RWPE2 (cell line): Measurements from ENCODE around the gene ACR.

ENCODE experiments used
- ATAC-seq: fragments of 200-7000 bp; cut with Tn5 transposase; 3 replicates; pipeline ENCODE4 v1.9.1; 2021; ENCODE audit warnings: low read depth
- DNase-seq: peaks from one replicate; pipeline ENCODE4 v3.0.0-alpha.2; 2020; ENCODE audit warnings: low spot score
- H3K27ac ChIP-seq: fragments of 450-650 bp; 2 replicates; pipeline ENCODE4 v1.5.1; 2017; ENCODE audit warnings: mild to moderate bottlenecking; ENCODE audit not compliant: poor library complexity, severe bottlenecking
- H3K27me3 ChIP-seq: fragments of 250-450 bp; sonication (Bioruptor Pico); 2 replicates; pipeline ENCODE4 v1.5.1; 2021; ENCODE audit warnings: mild to moderate bottlenecking, moderate library complexity; ENCODE audit not compliant: insufficient read depth, poor library complexity, severe bottlenecking
- H3K36me3 ChIP-seq: fragments of 250-450 bp; sonication (Bioruptor Pico); 2 replicates; pipeline ENCODE4 v1.5.1; 2020; ENCODE audit warnings: low read depth, mild to moderate bottlenecking, moderate library complexity
- H3K4me1 ChIP-seq: fragments of 250-450 bp; sonication (Bioruptor Pico); 2 replicates; pipeline ENCODE4 v1.5.1; 2021; ENCODE audit warnings: mild to moderate bottlenecking, moderate library complexity; ENCODE audit not compliant: insufficient read depth, poor library complexity, severe bottlenecking
- H3K4me3 ChIP-seq: fragments of 250-450 bp; sonication (Bioruptor Pico); 2 replicates; pipeline ENCODE4 v1.5.1; 2021; ENCODE audit warnings: mild to moderate bottlenecking, moderate library complexity; ENCODE audit not compliant: severe bottlenecking
- H3K9me3 ChIP-seq: fragments of 250-450 bp; sonication (Bioruptor Pico); 2 replicates; pipeline ENCODE4 v1.5.1; 2021; ENCODE audit warnings: mild to moderate bottlenecking, moderate library complexity; ENCODE audit not compliant: severe bottlenecking
- TF ChIP-seq, protein P1 (sequence below): fragments of 450-650 bp; IDR thresholded peaks from one replicate; pipeline ENCODE4 v1.5.1; 2017; ENCODE audit warnings: mild to moderate bottlenecking, moderate library complexity; ENCODE audit not compliant: poor library complexity, severe bottlenecking

The ACR gene

DNA sequence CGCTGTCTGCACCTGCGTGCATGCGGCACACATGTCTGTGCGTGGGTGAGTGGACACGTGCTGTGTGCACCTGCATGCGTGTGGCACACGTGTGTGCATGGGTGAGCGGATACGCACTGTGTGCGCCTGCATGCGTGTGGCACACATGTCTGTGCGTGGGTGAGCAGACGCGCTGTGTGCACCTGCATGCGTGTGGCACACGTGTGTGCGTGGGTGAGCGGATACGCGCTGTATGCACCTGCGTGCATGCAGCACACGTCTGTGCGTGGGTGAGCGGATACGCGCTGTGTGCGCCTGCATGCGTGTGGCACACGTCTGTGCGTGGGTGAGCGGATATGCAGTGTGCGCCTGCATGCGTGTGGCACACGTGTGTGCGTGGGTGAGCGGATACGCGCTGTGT is 27.1 kb upstream of the ACR start:
- Histone ChIP-seq H3K4me3 (no peak overlapping the region), H3K27me3 (no peaks in the 10 kb centered on the region), H3K36me3 (no peaks in the 10 kb centered on the region), H3K9me3 (no peaks in the 10 kb centered on the region), H3K27ac (no peak overlapping the region), H3K4me1 (no peaks in the 10 kb centered on the region)
- DNase-seq (peak; percentile 22), ATAC-seq (no peak)
- TF ChIP-seq, protein P1, sequence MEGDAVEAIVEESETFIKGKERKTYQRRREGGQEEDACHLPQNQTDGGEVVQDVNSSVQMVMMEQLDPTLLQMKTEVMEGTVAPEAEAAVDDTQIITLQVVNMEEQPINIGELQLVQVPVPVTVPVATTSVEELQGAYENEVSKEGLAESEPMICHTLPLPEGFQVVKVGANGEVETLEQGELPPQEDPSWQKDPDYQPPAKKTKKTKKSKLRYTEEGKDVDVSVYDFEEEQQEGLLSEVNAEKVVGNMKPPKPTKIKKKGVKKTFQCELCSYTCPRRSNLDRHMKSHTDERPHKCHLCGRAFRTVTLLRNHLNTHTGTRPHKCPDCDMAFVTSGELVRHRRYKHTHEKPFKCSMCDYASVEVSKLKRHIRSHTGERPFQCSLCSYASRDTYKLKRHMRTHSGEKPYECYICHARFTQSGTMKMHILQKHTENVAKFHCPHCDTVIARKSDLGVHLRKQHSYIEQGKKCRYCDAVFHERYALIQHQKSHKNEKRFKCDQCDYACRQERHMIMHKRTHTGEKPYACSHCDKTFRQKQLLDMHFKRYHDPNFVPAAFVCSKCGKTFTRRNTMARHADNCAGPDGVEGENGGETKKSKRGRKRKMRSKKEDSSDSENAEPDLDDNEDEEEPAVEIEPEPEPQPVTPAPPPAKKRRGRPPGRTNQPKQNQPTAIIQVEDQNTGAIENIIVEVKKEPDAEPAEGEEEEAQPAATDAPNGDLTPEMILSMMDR, result no peak

GRCh38 chr22:50711446-50712340 is 26.3 kb upstream of the ACR start:
- Histone ChIP-seq H3K27me3 (no peaks in the 10 kb centered on the region), H3K4me1 (no peaks in the 10 kb centered on the region), H3K9me3 (no peaks in the 10 kb centered on the region), H3K36me3 (no peaks in the 10 kb centered on the region), H3K27ac (no peak overlapping the region), H3K4me3 (no peak overlapping the region)
- ATAC-seq (no peak; the same call in 2 of the 3 replicates), DNase-seq (peak; percentile 23)
- TF ChIP-seq, protein P1, result no peak

- Histone ChIP-seq H3K4me3 (no peak overlapping the region), H3K36me3 (no peaks in the 10 kb centered on the region), H3K27me3 (no peaks in the 10 kb centered on the region), H3K27ac (no peak overlapping the region), H3K9me3 (no peaks in the 10 kb centered on the region), H3K4me1 (no peaks in the 10 kb centered on the region)
- ATAC-seq, result no peak
- DNase-seq, result peak; percentile 44
- TF ChIP-seq, protein P1, result no peak
Observed at GRCh38 chr22:50712341-50713007, 25.5 kb upstream of the ACR start.

DNA sequence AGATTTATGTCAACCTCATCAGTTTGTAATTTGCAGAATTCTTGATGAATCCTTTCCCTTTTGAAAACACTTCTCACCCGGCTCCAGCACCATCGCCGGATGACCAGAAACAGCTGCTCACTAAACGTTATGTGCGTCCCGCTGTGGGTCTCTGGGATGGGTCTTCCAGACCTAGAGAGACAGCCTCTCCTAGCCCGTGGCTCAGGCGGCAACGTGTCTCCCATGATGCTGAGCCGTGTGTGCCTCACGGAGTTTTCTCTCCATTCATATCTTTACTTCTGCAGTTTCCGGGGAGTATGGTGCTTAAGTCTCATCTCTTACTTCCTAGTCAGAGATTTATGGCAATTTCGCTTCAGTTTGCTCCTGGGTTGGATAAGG is 25.0 kb upstream of the ACR start:
- no peaks in the 10 kb centered on the region for H3K27me3 ChIP-seq
- TF ChIP-seq, protein P1, result no peak
- no peaks in the 10 kb centered on the region for H3K36me3 ChIP-seq

More for the DNA sequence above, 25.0 kb upstream of the ACR start:
- Histone ChIP-seq H3K4me1 (no peaks in the 10 kb centered on the region), H3K4me3 (no peak overlapping the region), H3K9me3 (no peaks in the 10 kb centered on the region), H3K27ac (no peak overlapping the region)
- ATAC-seq (no peak), DNase-seq (peak; percentile 21)
